Activated CD4-positive, alpha-beta memory T cell treated with anti-CD3 and anti-CD28 coated beads, Interleukin-2, amount 10 ng/mL, durations not matched to agents 7 days and 5 days (primary cell): ENCODE results near the gene TBC1D5. TPM values are rescaled to one million over a fixed set of nuclear protein-coding genes. Genes with fewer than 3 reads are reported as not detected.

Experiments
- CTCF ChIA-PET: fragments of 350-600 bp; sonication (Branson Sonifier 250); formaldehyde crosslinking; loops from one replicate; lab custom pipeline; 2021; ENCODE audit warnings: antibody characterized with exemption, inconsistent platforms; lab: Charles Lee
- POLR2A ChIA-PET: fragments of 350-600 bp; sonication (Branson Sonifier 250); formaldehyde crosslinking; loops from one replicate; lab custom pipeline; 2021; ENCODE audit warnings: antibody characterized with exemption; lab: Charles Lee
- DNase-seq: peaks from one replicate; pipeline ENCODE4 v3.0.0-alpha.2; 2020
- H3K27ac Mint-ChIP-seq: one replicate; pipeline ENCODE4 v1.8.0; 2021; ENCODE audit warnings: mild to moderate bottlenecking, mixed read lengths
- H3K27me3 Mint-ChIP-seq: one replicate; pipeline ENCODE4 v1.8.0; 2021; ENCODE audit warnings: mixed read lengths
- H3K36me3 Mint-ChIP-seq: one replicate; pipeline ENCODE4 v1.8.0; 2021; ENCODE audit warnings: low read depth, mixed read lengths
- H3K4me1 Mint-ChIP-seq: one replicate; pipeline ENCODE4 v1.8.0; 2021; ENCODE audit warnings: mixed read lengths
- H3K4me3 Mint-ChIP-seq: one replicate; pipeline ENCODE4 v1.8.0; 2021; ENCODE audit warnings: mild to moderate bottlenecking, mixed read lengths
- H3K9me3 Mint-ChIP-seq: one replicate; pipeline ENCODE4 v1.8.0; 2021; ENCODE audit warnings: mixed read lengths
- total RNA-seq, 2 experiments: library from RNA; stranded (reverse); gene quantifications; one replicate each; pipeline ENCODE4 v1.2.3, GENCODE V29; 2021

TBC1D5 gene
- total RNA-seq, 2 experiments from 2014 or later, result 49.9 to 50.8 TPM

DNA sequence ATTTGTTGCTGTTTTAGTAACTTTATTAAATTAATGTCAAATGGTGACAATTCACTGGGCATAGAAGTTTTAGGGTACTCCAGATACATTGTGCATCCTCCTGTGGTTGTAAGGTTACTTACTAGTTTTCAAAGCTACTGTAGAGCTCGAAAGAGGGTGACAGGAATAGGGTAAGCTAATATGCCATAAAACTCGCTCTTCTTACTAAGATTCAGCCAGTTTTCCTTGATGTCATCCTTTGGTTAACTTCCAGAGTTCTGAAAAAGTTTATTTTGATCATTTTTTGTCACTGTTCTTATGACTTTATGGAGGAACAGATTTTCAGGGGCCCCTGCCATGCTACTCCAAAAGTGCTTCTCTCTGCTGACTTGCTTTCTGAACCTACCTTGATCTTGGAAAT is 522.8 kb downstream of the TBC1D5 start:
- no peaks in the 10 kb centered on the region for H3K27me3 Mint-ChIP-seq
- ChIA-PET CTCF (no interaction called here), POLR2A (interaction anchor here (0.7 kb wide), 1 partner anchor 226 kb away, joined by 4 read pairs; no protein-coding TSS in a partner anchor)
- H3K36me3 Mint-ChIP-seq, result peaks cover 19% of the 10 kb centered on the region
- H3K4me3 Mint-ChIP-seq, result no peak overlapping the region
- no peak for DNase-seq
- H3K4me1 Mint-ChIP-seq, result no peaks in the 10 kb centered on the region
- H3K9me3 Mint-ChIP-seq, result peaks cover 4% of the 10 kb centered on the region
- H3K27ac Mint-ChIP-seq, result no peak overlapping the region

DNA sequence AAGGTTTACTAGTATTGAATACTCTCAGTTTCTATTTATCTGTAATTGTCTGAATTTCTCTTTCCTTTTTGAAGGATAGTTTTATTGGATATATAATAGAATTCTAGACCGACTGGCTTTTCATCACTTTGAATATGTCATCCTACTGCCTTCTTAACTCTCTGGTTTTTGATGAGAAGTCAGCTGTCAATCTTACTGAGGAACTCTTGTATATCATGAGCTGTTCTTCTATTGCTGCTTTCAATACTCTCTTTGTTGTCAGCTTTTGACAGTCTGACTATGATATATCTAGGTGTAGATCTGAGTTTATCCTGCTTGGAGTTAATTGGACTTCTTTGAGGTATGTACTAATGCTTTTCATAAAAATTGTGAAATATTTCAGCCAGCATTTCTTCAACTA is 523.8 kb downstream of the TBC1D5 start:
- Mint-ChIP-seq H3K9me3 (peaks cover 4% of the 10 kb centered on the region), H3K27me3 (no peaks in the 10 kb centered on the region), H3K4me3 (no peak overlapping the region), H3K36me3 (peaks cover 19% of the 10 kb centered on the region), H3K27ac (no peak overlapping the region), H3K4me1 (no peaks in the 10 kb centered on the region)
- DNase-seq, result no peak
- POLR2A ChIA-PET, result interaction anchor here (0.7 kb wide), 1 partner anchor 225 kb away, joined by 4 read pairs; no protein-coding TSS in a partner anchor
- CTCF ChIA-PET, result interaction anchor here (1.5 kb wide), 1 partner anchor 63 kb away, joined by 3 read pairs; no protein-coding TSS in a partner anchor

DNA sequence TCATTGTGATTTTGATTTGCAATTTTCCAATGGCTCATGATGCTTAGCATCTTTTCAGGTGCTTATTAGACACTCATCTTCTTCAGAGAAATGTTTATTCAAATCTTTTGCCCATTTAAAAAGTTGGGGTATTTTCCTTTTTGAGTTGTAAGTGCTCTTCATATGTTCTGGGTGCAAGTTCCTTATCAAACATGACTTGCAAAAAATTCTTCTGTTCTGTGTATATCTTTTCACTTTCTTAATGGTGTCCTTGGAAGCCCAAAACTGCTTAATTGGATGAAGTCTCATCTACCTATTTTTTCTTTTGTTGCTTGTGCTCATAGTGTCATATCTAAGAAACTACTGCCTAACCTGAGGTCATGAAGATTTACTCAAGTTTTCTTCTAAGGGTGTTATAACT is 524.8 kb downstream of the TBC1D5 start:
- no peak for DNase-seq
- POLR2A ChIA-PET, result no interaction called here
- Mint-ChIP-seq H3K4me3 (no peak overlapping the region), H3K36me3 (peaks cover 18% of the 10 kb centered on the region), H3K27me3 (no peaks in the 10 kb centered on the region), H3K9me3 (peaks cover 3% of the 10 kb centered on the region), H3K27ac (no peak overlapping the region), H3K4me1 (no peaks in the 10 kb centered on the region)
- CTCF ChIA-PET, result interaction anchor here (1.5 kb wide), 1 partner anchor 62 kb away, joined by 3 read pairs; no protein-coding TSS in a partner anchor

DNA sequence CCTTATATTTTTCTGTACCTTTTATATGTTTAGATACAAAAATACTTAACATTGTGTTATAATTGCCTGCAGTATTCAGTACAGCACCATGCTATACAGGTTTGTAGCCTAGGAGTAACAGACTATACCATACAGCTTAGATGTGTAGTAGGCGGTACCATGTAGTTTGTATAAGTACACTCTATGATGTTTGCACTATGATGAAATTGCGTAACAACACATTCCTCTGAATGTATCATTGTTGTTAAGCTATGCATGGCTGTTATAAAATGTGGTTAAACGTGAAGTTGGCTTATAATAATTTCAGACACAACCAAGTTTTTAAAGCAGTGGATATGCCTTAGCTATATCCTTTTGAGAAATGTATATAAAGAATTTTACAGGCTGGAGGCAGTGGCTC is 529.3 kb downstream of the TBC1D5 start:
- no peaks in the 10 kb centered on the region for H3K27me3 Mint-ChIP-seq
- CTCF ChIA-PET, result interaction anchor here (1.4 to 2.0 kb wide), 3 partner anchors 19 to 611 kb away, joined by 3 to 6 read pairs (median 4); no protein-coding TSS in a partner anchor
- peaks cover 8% of the 10 kb centered on the region for H3K36me3 Mint-ChIP-seq
- no peak for DNase-seq
- H3K27ac Mint-ChIP-seq, result no peak overlapping the region
- no peak overlapping the region for H3K4me3 Mint-ChIP-seq
- POLR2A ChIA-PET, result interaction anchor here (0.6 kb wide), 1 partner anchor 79 kb away, joined by 5 read pairs; no protein-coding TSS in a partner anchor
- H3K4me1 Mint-ChIP-seq, result no peaks in the 10 kb centered on the region
- H3K9me3 Mint-ChIP-seq, result no peaks in the 10 kb centered on the region

DNA sequence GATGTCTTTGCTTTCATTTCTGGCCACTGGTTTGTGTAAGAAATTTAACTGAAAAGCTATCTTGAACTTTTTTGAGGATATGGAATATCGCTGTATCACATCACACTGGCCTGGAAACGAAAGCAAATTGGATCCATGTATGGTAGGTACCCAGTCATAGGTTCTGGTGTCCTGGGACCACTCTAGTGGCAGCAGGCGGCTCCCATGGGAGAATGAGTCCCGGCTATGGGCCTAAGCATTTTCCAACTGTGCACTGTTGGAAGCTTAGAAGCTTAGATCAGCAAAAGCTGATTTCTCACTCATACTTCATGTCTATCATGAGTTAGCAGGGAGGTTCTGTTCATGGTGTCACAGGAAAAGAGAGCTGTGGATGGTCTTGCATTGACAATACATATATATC is 534.5 kb downstream of the TBC1D5 start:
- Mint-ChIP-seq H3K4me1 (no peaks in the 10 kb centered on the region), H3K27ac (no peak overlapping the region), H3K9me3 (peaks cover 6% of the 10 kb centered on the region), H3K4me3 (no peak overlapping the region), H3K36me3 (peaks cover 28% of the 10 kb centered on the region), H3K27me3 (no peaks in the 10 kb centered on the region)
- CTCF ChIA-PET, result no interaction called here
- POLR2A ChIA-PET, result no interaction called here
- DNase-seq, result no peak

DNA sequence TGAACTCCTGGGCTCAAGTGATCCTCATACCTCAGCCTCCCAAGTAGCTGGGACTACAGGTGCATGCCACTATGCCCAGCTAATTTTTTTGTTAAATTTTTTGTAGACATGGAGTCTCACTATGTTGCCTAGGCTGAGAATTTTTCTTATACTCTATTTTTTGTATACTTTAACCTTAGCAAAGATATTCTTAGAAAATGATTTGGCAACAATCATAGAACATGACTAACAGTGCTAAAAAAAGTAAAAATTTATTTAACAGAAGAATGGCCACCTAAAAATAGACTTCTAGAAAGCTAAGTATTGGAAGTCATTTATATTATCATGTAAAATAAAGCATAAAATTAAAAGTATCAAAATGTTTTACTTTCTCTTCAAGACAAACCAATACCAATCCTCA is 535.4 kb downstream of the TBC1D5 start:
- peaks cover 14% of the 10 kb centered on the region for H3K9me3 Mint-ChIP-seq
- H3K36me3 Mint-ChIP-seq, result peaks cover 36% of the 10 kb centered on the region
- no peak overlapping the region for H3K4me3 Mint-ChIP-seq
- POLR2A ChIA-PET, result no interaction called here
- DNase-seq, result no peak
- CTCF ChIA-PET, result no interaction called here
- no peaks in the 10 kb centered on the region for H3K27me3 Mint-ChIP-seq
- H3K27ac Mint-ChIP-seq, result no peak overlapping the region
- no peaks in the 10 kb centered on the region for H3K4me1 Mint-ChIP-seq

DNA sequence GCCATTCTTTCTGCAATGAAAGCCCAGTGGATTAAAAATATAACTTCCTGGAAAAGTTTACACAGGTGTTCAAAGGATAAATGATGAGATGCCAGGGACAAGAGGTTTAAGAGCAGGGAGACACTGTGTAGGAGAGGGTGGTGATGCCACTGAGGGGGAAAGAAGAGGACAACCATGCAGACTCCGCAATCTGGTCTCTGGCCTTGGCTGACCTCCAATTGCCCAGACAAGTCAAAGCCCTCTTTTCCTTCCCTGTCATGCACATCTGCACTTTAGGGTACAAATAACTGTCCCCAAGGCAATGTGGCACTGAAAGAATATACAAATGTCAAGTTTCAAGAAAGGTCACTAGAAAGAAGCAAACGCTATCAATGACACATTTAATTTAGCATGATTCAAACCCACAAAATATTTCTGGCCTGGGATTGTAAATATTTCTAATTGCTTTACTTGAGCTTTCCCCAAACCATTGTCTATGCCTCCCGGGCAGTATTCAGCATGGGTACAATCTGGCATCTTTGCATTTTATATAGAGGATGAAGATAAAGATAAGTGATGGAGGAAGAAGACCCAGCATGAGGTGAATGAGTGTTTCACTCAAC is 538.3 kb downstream of the TBC1D5 start:
- ChIA-PET POLR2A (no interaction called here), CTCF (no interaction called here)
- peaks cover 4% of the 10 kb centered on the region for H3K4me1 Mint-ChIP-seq
- peaks cover 48% of the 10 kb centered on the region for H3K36me3 Mint-ChIP-seq
- H3K27ac Mint-ChIP-seq, result no peak overlapping the region
- no peak for DNase-seq
- no peak overlapping the region for H3K4me3 Mint-ChIP-seq
- H3K27me3 Mint-ChIP-seq, result no peaks in the 10 kb centered on the region
- H3K9me3 Mint-ChIP-seq, result peaks cover 20% of the 10 kb centered on the region

DNA sequence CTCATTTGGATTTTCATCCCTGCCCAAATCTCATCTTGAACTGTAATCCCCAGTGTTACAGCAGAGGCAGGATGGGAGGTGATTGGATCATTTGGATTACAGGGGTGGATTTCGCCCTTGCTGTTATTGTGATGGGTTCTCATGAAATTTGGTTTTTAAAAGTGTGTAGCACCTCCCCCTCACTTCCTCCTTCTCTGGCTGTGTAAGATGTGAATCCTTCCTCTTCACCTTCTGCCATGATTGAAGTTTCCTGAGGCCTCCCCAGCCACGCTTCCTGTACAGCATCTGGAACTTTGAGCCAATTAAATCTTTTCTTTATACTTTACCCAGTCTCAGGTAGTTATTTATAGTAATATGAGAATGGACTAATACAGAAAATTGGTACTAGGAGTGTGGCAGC is 540.9 kb downstream of the TBC1D5 start:
- Mint-ChIP-seq H3K27me3 (no peaks in the 10 kb centered on the region), H3K4me1 (peaks cover 4% of the 10 kb centered on the region), H3K27ac (no peak overlapping the region), H3K36me3 (peaks cover 48% of the 10 kb centered on the region), H3K9me3 (peaks cover 20% of the 10 kb centered on the region), H3K4me3 (no peak overlapping the region)
- CTCF ChIA-PET, result no interaction called here
- POLR2A ChIA-PET, result no interaction called here
- no peak for DNase-seq

DNA sequence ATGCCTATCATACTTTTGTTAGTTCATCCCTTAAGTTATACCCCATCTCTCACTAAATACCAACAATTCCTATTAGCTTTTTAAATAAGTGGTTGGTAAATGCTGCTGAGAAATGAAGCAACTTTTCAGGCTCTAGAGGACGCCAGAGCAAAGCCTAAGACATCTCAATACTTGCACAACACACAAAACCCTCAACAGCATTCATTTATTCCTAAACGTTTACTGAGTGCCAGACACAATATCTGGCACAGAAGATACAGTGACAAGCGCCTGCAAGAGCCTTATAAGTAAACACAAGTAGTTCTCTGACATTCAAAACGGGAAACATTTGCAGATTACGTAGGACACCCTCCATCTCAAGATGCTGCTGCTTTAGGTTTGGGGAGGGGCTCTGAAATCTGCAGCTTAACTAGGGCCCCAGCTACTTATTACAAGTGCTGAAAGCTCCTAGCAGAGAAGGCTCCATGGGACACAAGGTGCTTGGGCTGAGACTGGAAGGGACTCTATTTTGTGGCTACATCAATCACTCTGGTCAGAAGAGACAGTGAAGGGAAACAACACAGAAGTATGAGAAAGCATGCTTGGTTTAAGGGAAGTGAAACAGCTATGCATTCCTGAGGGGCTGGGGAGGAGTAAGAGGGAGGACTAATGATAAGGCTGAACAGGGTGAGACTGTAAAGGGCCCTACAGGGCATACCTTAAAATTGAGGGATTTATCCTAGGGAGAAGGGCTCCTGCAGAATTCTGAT is 546.4 kb downstream of the TBC1D5 start:
- ChIA-PET CTCF (interaction anchor here (1.4 kb wide), 1 partner anchor 367 kb away, joined by 3 read pairs; no protein-coding TSS in a partner anchor), POLR2A (interaction anchor here (0.6 kb wide), 1 partner anchor 14 kb away, joined by 3 read pairs; no protein-coding TSS in a partner anchor)
- DNase-seq, result no peak
- Mint-ChIP-seq H3K36me3 (peaks cover 11% of the 10 kb centered on the region), H3K27ac (no peak overlapping the region), H3K4me3 (no peak overlapping the region), H3K4me1 (peaks cover 7% of the 10 kb centered on the region), H3K9me3 (no peaks in the 10 kb centered on the region), H3K27me3 (no peaks in the 10 kb centered on the region)

DNA sequence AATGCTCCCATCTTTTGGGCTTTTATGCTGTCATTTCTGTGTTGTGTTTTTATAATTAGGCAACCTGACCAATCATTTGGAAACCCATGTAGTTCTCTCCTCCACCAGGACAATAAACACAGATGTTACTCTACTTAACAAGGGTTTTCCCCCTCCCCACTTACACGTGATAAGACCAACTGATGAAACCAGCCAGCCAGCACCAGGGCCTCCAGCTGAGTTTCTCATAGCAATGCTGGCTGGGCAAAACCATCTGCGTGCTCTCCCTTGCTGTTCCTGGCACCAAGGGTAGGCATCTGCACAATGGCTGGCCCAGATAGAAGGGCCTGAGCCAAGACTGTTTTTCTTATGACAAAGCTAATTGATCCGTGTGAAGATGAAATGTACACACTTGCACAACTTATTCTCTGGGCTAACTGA is 547.2 kb downstream of the TBC1D5 start:
- no peak overlapping the region for H3K27ac Mint-ChIP-seq
- ChIA-PET CTCF (interaction anchor here (1.4 kb wide), 1 partner anchor 366 kb away, joined by 3 read pairs; no protein-coding TSS in a partner anchor), POLR2A (interaction anchor here (0.6 kb wide), 1 partner anchor 13 kb away, joined by 3 read pairs; no protein-coding TSS in a partner anchor)
- no peak overlapping the region for H3K4me3 Mint-ChIP-seq
- peaks cover 4% of the 10 kb centered on the region for H3K36me3 Mint-ChIP-seq
- H3K9me3 Mint-ChIP-seq, result no peaks in the 10 kb centered on the region
- peaks cover 12% of the 10 kb centered on the region for H3K4me1 Mint-ChIP-seq
- no peak for DNase-seq
- H3K27me3 Mint-ChIP-seq, result no peaks in the 10 kb centered on the region

DNA sequence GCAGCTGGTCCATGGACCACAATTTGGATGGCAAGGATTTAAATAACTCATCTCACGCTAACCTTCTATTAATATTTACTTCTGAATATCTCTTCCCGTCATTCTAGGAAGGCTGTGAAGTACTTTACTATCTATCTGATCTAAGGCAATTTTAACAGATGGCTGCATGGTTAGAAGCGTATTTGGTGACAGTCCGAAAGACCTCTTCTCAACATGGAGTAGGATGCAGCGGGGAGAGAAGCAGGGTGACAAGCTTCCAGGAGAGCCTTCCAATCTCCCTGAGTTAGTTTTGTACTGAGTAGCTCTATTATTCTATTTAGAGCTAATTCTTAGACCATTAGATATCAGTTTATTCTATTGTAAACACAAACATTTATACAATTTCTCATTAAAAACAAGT is 548.3 kb downstream of the TBC1D5 start:
- Mint-ChIP-seq H3K9me3 (no peaks in the 10 kb centered on the region), H3K27me3 (no peaks in the 10 kb centered on the region), H3K4me3 (no peak overlapping the region), H3K36me3 (peaks cover 2% of the 10 kb centered on the region), H3K4me1 (peaks cover 14% of the 10 kb centered on the region), H3K27ac (no peak overlapping the region)
- no peak for DNase-seq
- CTCF ChIA-PET, result interaction anchor here (1.2 to 1.4 kb wide), 2 partner anchors 14 to 365 kb away, joined by 3 read pairs; no protein-coding TSS in a partner anchor
- POLR2A ChIA-PET, result no interaction called here

GRCh38 chr3:17192995-17193394 is 549.4 kb downstream of the TBC1D5 start:
- no peak overlapping the region for H3K27ac Mint-ChIP-seq
- no peak for DNase-seq
- H3K9me3 Mint-ChIP-seq, result no peaks in the 10 kb centered on the region
- CTCF ChIA-PET, result no interaction called here
- no peaks in the 10 kb centered on the region for H3K27me3 Mint-ChIP-seq
- H3K36me3 Mint-ChIP-seq, result peaks cover 2% of the 10 kb centered on the region
- H3K4me3 Mint-ChIP-seq, result no peak overlapping the region
- H3K4me1 Mint-ChIP-seq, result peaks cover 14% of the 10 kb centered on the region
- POLR2A ChIA-PET, result no interaction called here

- Mint-ChIP-seq H3K27me3 (no peaks in the 10 kb centered on the region), H3K36me3 (peaks cover 2% of the 10 kb centered on the region), H3K9me3 (no peaks in the 10 kb centered on the region), H3K4me1 (peaks cover 14% of the 10 kb centered on the region), H3K4me3 (no peak overlapping the region), H3K27ac (no peak overlapping the region)
- ChIA-PET POLR2A (no interaction called here), CTCF (no interaction called here)
- DNase-seq, result no peak
Measured at GRCh38 chr3:17190353-17191078, 551.9 kb downstream of the TBC1D5 start.
